Measurements from ENCODE around the gene FURIN.
"Not testable (repeated sequence)": the region's sequence is repeated elsewhere in the genome, so short reads cannot be mapped to it uniquely, and the experiment has no call there.

Gene FURIN

DNA sequence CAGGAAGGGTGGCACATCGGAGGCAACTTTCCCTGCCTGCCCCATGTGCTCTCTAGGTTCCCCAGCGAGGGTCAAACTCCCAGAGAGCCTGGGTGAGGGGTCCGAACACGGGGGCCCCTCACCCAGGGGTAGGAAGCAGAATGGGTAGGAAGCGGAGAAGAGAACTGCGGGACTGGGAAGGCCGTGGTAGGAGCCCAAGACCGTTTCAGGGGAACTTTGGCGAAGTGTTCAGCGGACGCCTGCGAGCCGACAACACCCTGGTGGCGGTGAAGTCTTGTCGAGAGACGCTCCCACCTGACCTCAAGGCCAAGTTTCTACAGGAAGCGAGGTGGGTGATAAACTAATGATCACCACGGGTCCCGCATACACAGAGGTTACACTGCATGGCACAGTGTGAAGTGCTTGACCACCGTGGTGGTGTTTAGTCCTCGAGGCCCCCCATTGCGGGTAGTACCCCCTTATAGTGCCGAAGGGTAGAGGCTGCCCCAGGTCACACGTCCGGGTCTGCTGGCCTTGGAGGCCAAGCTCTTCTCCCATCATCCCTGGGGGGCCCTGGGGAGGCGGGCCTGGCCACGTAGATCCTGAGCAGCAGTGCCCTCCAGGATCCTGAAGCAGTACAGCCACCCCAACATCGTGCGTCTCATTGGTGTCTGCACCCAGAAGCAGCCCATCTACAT is 24.2 kb downstream of the FURIN start:
- no peak overlapping the region for H3K4me3 ChIP-seq (ENCODE audit: severe bottlenecking)
- H3K36me3 ChIP-seq (ENCODE audit: low read depth) = no peaks in the 10 kb centered on the region
- TF ChIP-seq, protein P1, sequence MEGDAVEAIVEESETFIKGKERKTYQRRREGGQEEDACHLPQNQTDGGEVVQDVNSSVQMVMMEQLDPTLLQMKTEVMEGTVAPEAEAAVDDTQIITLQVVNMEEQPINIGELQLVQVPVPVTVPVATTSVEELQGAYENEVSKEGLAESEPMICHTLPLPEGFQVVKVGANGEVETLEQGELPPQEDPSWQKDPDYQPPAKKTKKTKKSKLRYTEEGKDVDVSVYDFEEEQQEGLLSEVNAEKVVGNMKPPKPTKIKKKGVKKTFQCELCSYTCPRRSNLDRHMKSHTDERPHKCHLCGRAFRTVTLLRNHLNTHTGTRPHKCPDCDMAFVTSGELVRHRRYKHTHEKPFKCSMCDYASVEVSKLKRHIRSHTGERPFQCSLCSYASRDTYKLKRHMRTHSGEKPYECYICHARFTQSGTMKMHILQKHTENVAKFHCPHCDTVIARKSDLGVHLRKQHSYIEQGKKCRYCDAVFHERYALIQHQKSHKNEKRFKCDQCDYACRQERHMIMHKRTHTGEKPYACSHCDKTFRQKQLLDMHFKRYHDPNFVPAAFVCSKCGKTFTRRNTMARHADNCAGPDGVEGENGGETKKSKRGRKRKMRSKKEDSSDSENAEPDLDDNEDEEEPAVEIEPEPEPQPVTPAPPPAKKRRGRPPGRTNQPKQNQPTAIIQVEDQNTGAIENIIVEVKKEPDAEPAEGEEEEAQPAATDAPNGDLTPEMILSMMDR (IDR thresholded peaks at IDR 0.05; ENCODE audit: poor library complexity, severe bottlenecking) = no peak
- no peak for ATAC-seq (ENCODE audit: low read depth)
- no peaks in the 10 kb centered on the region for H3K4me1 ChIP-seq (ENCODE audit: insufficient read depth, poor library complexity, severe bottlenecking)
- DNase-seq (ENCODE audit: low spot score) = peak; percentile 65
- H3K9me3 ChIP-seq (ENCODE audit: severe bottlenecking) = no peaks in the 10 kb centered on the region
- H3K27me3 ChIP-seq (ENCODE audit: insufficient read depth, poor library complexity, severe bottlenecking) = no peaks in the 10 kb centered on the region
- no peak overlapping the region for H3K27ac ChIP-seq (ENCODE audit: poor library complexity, severe bottlenecking)

- Histone ChIP-seq H3K27ac (ENCODE audit: poor library complexity, severe bottlenecking) (no peak overlapping the region), H3K27me3 (ENCODE audit: insufficient read depth, poor library complexity, severe bottlenecking) (no peaks in the 10 kb centered on the region), H3K9me3 (ENCODE audit: severe bottlenecking) (no peaks in the 10 kb centered on the region), H3K4me3 (ENCODE audit: severe bottlenecking) (no peak overlapping the region), H3K4me1 (ENCODE audit: insufficient read depth, poor library complexity, severe bottlenecking) (no peaks in the 10 kb centered on the region), H3K36me3 (ENCODE audit: low read depth) (no peaks in the 10 kb centered on the region)
- DNase-seq (ENCODE audit: low spot score) (peak; percentile 69), ATAC-seq (ENCODE audit: low read depth) (no peak)
- TF ChIP-seq, protein P1 (IDR thresholded peaks at IDR 0.05; ENCODE audit: poor library complexity, severe bottlenecking) = peak; percentile 38
These were observed 25.0 kb downstream of the FURIN start for GRCh38 chr15:90893175-90894090.

GRCh38 chr15:90895571-90896117 is 27.3 kb downstream of the FURIN start:
- Histone ChIP-seq H3K36me3 (ENCODE audit: low read depth) (no peaks in the 10 kb centered on the region), H3K4me3 (ENCODE audit: severe bottlenecking) (no peak overlapping the region), H3K27ac (ENCODE audit: poor library complexity, severe bottlenecking) (no peak overlapping the region), H3K9me3 (ENCODE audit: severe bottlenecking) (no peaks in the 10 kb centered on the region), H3K4me1 (ENCODE audit: insufficient read depth, poor library complexity, severe bottlenecking) (no peaks in the 10 kb centered on the region), H3K27me3 (ENCODE audit: insufficient read depth, poor library complexity, severe bottlenecking) (no peaks in the 10 kb centered on the region)
- DNase-seq (ENCODE audit: low spot score) (no peak), ATAC-seq (ENCODE audit: low read depth) (no peak)
- TF ChIP-seq, protein P1 (IDR thresholded peaks at IDR 0.05; ENCODE audit: poor library complexity, severe bottlenecking) = no peak

- not testable (repeated sequence) for H3K4me1 ChIP-seq (ENCODE audit: insufficient read depth, poor library complexity, severe bottlenecking); ATAC-seq (ENCODE audit: low read depth); H3K27me3 ChIP-seq (ENCODE audit: insufficient read depth, poor library complexity, severe bottlenecking); DNase-seq (ENCODE audit: low spot score); H3K27ac ChIP-seq (ENCODE audit: poor library complexity, severe bottlenecking); H3K9me3 ChIP-seq (ENCODE audit: severe bottlenecking); H3K4me3 ChIP-seq (ENCODE audit: severe bottlenecking); H3K36me3 ChIP-seq (ENCODE audit: low read depth)
These were observed 28.8 kb downstream of the FURIN start for GRCh38 chr15:90897131-90897655.

Measured in RWPE2 (cell line).